Fibroblast of gingiva (primary cell): Measurements from ENCODE around the gene JPH4.
"Not testable (repeated sequence)": the region's sequence is repeated elsewhere in the genome, so short reads cannot be mapped to it uniquely, and the experiment has no call there.

ENCODE experiments used
- DNase-seq: peaks from one replicate; pipeline ENCODE4 v3.0.0-alpha.2; 2011; ENCODE audit warnings: low read depth

Gene JPH4

GRCh38 chr14:23609001-23609400, 30.4 kb upstream of the JPH4 start:
- no peak for DNase-seq

- DNase-seq: no peak
Observed at GRCh38 chr14:23608454-23608853, 29.9 kb upstream of the JPH4 start.

GRCh38 chr14:23605931-23606585, 27.5 kb upstream of the JPH4 start:
- DNase-seq: no peak

- no peak for DNase-seq
Observed at GRCh38 chr14:23604675-23605170, 26.1 kb upstream of the JPH4 start.

- no peak for DNase-seq
Observed at GRCh38 chr14:23604148-23604547, 25.6 kb upstream of the JPH4 start.

DNA sequence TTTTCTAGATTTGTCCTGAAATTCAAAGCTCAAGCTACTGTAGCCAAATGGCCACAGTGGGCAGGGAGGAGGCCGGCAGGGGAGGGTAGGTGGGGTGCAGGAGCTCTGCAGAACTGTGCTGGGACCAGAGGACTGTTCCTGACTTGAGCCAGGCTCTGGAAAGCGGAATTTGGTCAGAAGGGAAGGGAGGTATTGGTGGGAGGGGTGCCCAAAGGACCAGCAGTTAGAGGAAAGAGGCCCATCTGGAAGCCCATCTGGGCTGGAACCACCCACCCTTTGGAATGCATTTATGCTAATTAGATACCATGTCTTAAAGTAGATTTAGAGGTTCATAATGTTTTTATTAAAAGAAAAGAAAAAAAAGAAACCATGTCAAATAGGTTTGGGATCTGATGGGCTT, 24.5 kb upstream of the JPH4 start:
- no peak for DNase-seq

GRCh38 chr14:23602181-23603095, 23.8 kb upstream of the JPH4 start:
- DNase-seq: no peak

- DNase-seq: no peak
Observed at GRCh38 chr14:23601845-23602180, 23.2 kb upstream of the JPH4 start.

DNA sequence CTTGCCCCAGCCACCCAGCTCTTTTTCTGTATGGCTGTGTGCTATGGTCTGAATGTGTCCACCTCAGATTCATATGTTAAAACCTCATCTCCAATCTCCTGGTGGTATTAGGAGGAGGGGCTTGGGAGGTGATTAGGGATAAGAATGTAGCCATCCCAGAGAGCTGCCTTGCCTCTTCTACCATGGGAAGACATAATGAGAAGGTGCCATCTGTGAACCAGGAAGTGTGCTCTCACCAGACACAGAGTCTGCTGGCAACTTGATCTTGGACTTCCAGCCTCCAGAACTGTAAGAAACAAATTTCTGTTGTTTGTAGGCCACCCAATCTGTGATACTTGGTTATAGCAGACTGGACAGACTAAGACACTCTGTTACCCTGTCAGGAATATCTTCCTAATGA, 22.8 kb upstream of the JPH4 start:
- DNase-seq: no peak

- DNase-seq: no peak
Observed at GRCh38 chr14:23600806-23601205, 22.2 kb upstream of the JPH4 start.

- no peak for DNase-seq
Observed at GRCh38 chr14:23600322-23600707, 21.7 kb upstream of the JPH4 start.

GRCh38 chr14:23594191-23594590, 15.6 kb upstream of the JPH4 start:
- DNase-seq: not testable (repeated sequence)

DNA sequence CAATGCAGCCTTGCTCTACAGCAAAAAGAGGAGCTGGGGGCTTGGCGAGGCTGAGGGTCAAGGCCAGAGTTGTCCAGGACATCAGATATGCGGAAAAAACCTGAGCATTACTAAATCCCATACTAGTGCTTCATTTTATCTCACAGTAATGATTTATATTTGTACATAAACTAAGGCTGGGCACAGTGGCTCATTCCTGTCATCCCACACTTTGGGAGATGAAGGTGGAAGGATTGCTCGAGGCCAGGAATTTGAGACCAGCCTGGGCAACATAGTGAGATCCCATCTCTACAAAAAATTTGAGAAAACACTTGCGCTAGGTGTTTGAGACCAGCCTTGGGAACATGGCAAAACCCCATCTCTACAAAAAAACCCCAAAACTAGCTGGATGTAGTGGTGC, 11.6 kb upstream of the JPH4 start:
- DNase-seq: no peak

GRCh38 chr14:23589606-23590005, 11.0 kb upstream of the JPH4 start:
- no peak for DNase-seq

GRCh38 chr14:23588884-23589598, 10.5 kb upstream of the JPH4 start:
- peak; percentile 60 for DNase-seq

DNA sequence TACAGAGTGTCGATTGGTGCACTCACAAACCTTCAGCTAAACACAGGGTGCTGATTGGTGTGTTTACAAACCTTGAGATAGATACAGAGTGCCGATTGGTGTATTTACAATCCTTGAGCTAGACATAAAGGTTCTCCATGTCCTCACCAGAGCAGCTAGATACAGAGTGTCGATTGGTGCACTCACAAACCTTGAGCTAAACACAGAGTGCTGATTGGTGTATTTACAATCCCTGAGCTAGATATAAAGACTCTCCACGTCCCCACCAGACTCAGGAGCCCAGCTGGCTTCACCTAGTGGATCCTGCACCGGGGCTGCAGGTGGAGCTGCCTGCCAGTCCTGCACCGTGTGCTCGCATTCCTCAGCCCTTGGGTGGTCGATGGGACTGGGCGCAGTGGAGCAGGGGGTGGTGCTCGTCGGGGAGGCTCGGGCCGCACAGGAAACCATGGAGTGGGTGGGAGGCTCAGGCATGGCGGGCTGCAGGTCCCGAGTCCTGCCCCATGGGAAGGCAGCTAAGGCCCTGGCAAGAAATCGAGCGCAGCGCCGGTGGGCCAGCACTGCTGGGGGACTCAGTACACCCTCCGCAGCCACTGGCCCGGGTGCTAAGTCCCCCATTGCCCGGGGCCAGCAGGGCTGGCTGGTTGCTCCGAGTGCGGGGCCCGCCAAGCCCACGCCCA, 6.1 kb upstream of the JPH4 start:
- not testable (repeated sequence) for DNase-seq

GRCh38 chr14:23583761-23584526, 5.4 kb upstream of the JPH4 start:
- not testable (repeated sequence) for DNase-seq

- DNase-seq: no peak
Observed at GRCh38 chr14:23582906-23583760, 4.5 kb upstream of the JPH4 start.

- no peak for DNase-seq
Observed at GRCh38 chr14:23580948-23581281, 2.3 kb upstream of the JPH4 start.

GRCh38 chr14:23580152-23580926, 1.7 kb upstream of the JPH4 start:
- DNase-seq: no peak
